ENCODE results near the gene DHRS1.

GRCh38 chr14:24299255-24300191, at the start of gene DHRS1, which contains the start of gene NOP9:
- TF ChIP-seq CTCF (IDR thresholded peaks at IDR 0.05) = peak in 1 of 3 experiments; percentile 25
- TF ChIP-seq POLR2A (IDR thresholded peaks at IDR 0.05) = no peak

All from testis (tissue), 2 donors.